Chondrocyte (in vitro differentiated cells): Measurements from ENCODE around the gene COQ8A. TPM values are rescaled to one million over a fixed set of nuclear protein-coding genes. Genes with fewer than 3 reads are reported as not detected.

Experiments used
- DNase-seq: peaks from one replicate; pipeline ENCODE4 v3.0.0; 2021; ENCODE audit warnings: mixed read lengths, low spot score
- H3K27ac Mint-ChIP-seq: one replicate; pipeline ENCODE4 v1.8.0; 2021; ENCODE audit warnings: mild to moderate bottlenecking, moderate library complexity, mixed read lengths; ENCODE audit not compliant: unreplicated experiment
- H3K27me3 Mint-ChIP-seq: 2 replicates; pipeline ENCODE4 v1.8.0; 2021; ENCODE audit warnings: low read depth, mixed read lengths
- H3K36me3 Mint-ChIP-seq: 2 replicates; pipeline ENCODE4 v1.8.0; 2021; ENCODE audit warnings: low read depth, mixed read lengths
- H3K4me1 Mint-ChIP-seq: 2 replicates; pipeline ENCODE4 v1.8.0; 2021; ENCODE audit warnings: low read depth, mild to moderate bottlenecking, mixed read lengths
- H3K4me3 Mint-ChIP-seq: one replicate; pipeline ENCODE4 v1.8.0; 2021; ENCODE audit warnings: mild to moderate bottlenecking, moderate library complexity, mixed read lengths; ENCODE audit not compliant: unreplicated experiment
- H3K9me3 Mint-ChIP-seq: 2 replicates; pipeline ENCODE4 v1.8.0; 2021; ENCODE audit warnings: low read depth, mixed read lengths
- CTCF ChIP-seq: fragments of 200-600 bp; sonication (generic); IDR thresholded peaks from 2 replicates; pipeline ENCODE4 v1.5.0; 2021; ENCODE audit warnings: antibody characterized with exemption, mild to moderate bottlenecking, moderate library complexity
- total RNA-seq: library from RNA; stranded (reverse); gene quantifications from 3 replicates; pipeline ENCODE4 v1.2.1, GENCODE V29; 2021

COQ8A gene
- total RNA-seq, 1 donor from 2014 or later: 7.4 TPM

GRCh38 chr1:226960944-226961765 is 21.1 kb downstream of the COQ8A start:
- no peaks in the 10 kb centered on the region for H3K27me3 Mint-ChIP-seq
- no peak for DNase-seq
- TF ChIP-seq CTCF: no peak
- no peaks in the 10 kb centered on the region for H3K4me1 Mint-ChIP-seq
- no peak overlapping the region for H3K27ac Mint-ChIP-seq
- H3K4me3 Mint-ChIP-seq: no peak overlapping the region
- H3K36me3 Mint-ChIP-seq: no peaks in the 10 kb centered on the region
- no peaks in the 10 kb centered on the region for H3K9me3 Mint-ChIP-seq

GRCh38 chr1:226962421-226963391 is 22.6 kb downstream of the COQ8A start:
- Mint-ChIP-seq H3K4me3 (no peak overlapping the region), H3K27me3 (no peaks in the 10 kb centered on the region), H3K27ac (no peak overlapping the region), H3K36me3 (no peaks in the 10 kb centered on the region), H3K9me3 (no peaks in the 10 kb centered on the region), H3K4me1 (no peaks in the 10 kb centered on the region)
- TF ChIP-seq CTCF: no peak
- DNase-seq: no peak

GRCh38 chr1:226964068-226964425 is 24.0 kb downstream of the COQ8A start:
- Mint-ChIP-seq H3K27me3 (no peaks in the 10 kb centered on the region), H3K36me3 (no peaks in the 10 kb centered on the region), H3K4me1 (no peaks in the 10 kb centered on the region), H3K4me3 (no peak overlapping the region), H3K27ac (no peak overlapping the region), H3K9me3 (no peaks in the 10 kb centered on the region)
- TF ChIP-seq CTCF: no peak
- DNase-seq: no peak

- Mint-ChIP-seq H3K27me3 (no peaks in the 10 kb centered on the region), H3K4me1 (no peaks in the 10 kb centered on the region), H3K4me3 (no peak overlapping the region), H3K27ac (no peak overlapping the region), H3K9me3 (no peaks in the 10 kb centered on the region), H3K36me3 (peaks cover 2% of the 10 kb centered on the region)
- DNase-seq: no peak
- TF ChIP-seq CTCF: no peak
These were observed 24.8 kb downstream of the COQ8A start for GRCh38 chr1:226964611-226965486.
